ENCODE measurements around the gene ATP11C.
"Not testable (repeated sequence)": the region's sequence is repeated elsewhere in the genome, so short reads cannot be mapped to it uniquely, and the experiment has no call there.

The ATP11C gene

DNA sequence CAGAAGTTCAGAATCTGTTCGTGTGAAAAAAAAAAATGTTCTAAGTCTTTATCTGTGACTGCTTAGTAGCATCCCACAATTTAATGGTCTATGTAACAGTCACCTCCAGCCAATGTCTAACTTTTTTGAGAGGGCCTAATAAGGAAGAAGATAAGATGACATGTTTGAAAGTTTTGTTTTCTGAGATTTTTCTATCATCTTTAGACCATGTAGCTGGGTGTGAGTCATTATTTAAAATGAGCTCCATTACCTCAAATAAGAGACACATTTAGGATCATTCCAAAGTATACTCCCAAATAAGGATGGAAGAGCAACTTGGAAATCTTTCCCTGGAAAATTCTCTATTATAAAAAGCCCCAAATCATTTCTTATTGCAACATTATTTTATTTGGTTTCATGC lies 196.7 kb downstream of the ATP11C start:
- Histone ChIP-seq H3K9me3 (ENCODE audit: control insufficient read depth, low read length) (no peaks in the 10 kb centered on the region), H3K27me3 (ENCODE audit: control insufficient read depth, insufficient read depth, low read length) (no peaks in the 10 kb centered on the region), H3K9ac (ENCODE audit: low read length) (no peak overlapping the region), H3K4me3 (ENCODE audit: low read length) (no peak overlapping the region), H3K4me1 (ENCODE audit: control insufficient read depth, insufficient read depth, low read length) (no peaks in the 10 kb centered on the region), H3K36me3 (ENCODE audit: control insufficient read depth, insufficient read depth, low read length) (no peaks in the 10 kb centered on the region)

GRCh38 chrX:139734996-139735395 lies 197.9 kb downstream of the ATP11C start:
- H3K4me1 ChIP-seq (ENCODE audit: control insufficient read depth, insufficient read depth, low read length), result no peaks in the 10 kb centered on the region
- no peaks in the 10 kb centered on the region for H3K9me3 ChIP-seq (ENCODE audit: control insufficient read depth, low read length)
- no peaks in the 10 kb centered on the region for H3K27me3 ChIP-seq (ENCODE audit: control insufficient read depth, insufficient read depth, low read length)
- no peaks in the 10 kb centered on the region for H3K36me3 ChIP-seq (ENCODE audit: control insufficient read depth, insufficient read depth, low read length)
- no peak overlapping the region for H3K9ac ChIP-seq (ENCODE audit: low read length)
- no peak overlapping the region for H3K4me3 ChIP-seq (ENCODE audit: low read length)

DNA sequence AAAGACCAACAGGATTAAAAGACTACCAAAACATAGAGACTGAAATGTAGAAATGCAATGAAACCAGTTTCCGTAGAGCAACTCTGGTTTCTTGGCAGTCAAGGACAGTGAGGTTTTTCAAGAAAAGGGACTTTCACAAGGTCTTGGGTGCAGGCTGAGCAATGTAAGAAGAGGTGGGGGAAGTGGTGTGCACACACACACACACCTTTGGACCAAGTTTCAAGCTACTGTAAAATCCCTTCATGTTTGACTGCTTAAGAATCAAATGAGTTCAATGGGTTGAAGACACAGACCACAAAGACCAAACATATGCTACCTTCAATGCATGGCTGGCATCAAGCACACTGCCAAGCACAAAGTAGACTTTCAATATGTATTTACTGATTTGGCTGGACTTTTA lies 207.1 kb downstream of the ATP11C start:
- H3K36me3 ChIP-seq (ENCODE audit: control insufficient read depth, insufficient read depth, low read length), result no peaks in the 10 kb centered on the region
- H3K9ac ChIP-seq (ENCODE audit: low read length), result no peak overlapping the region
- H3K4me1 ChIP-seq (ENCODE audit: control insufficient read depth, insufficient read depth, low read length), result no peaks in the 10 kb centered on the region
- no peak overlapping the region for H3K4me3 ChIP-seq (ENCODE audit: low read length)
- no peaks in the 10 kb centered on the region for H3K9me3 ChIP-seq (ENCODE audit: control insufficient read depth, low read length)
- H3K27me3 ChIP-seq (ENCODE audit: control insufficient read depth, insufficient read depth, low read length), result no peaks in the 10 kb centered on the region

DNA sequence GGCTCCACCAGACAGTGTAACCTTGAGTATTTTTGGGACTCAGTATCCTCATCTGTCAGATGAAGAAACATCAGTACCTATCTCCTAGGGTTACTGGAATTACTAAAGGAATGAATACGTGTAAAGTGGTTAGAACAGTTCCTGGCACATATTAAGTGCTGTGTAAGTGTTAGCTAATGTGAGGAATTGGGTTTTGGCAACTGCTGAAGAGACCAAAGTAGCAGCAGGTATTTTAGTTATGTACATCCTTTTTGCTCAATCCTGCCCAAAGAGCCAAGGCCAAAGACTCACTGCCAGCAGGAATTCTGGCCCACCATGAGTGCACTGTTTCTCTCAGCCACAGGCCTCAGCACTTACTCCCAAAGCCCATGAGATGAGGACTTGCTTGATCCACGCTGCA lies 208.2 kb downstream of the ATP11C start:
- Histone ChIP-seq H3K4me1 (ENCODE audit: control insufficient read depth, insufficient read depth, low read length) (no peaks in the 10 kb centered on the region), H3K27me3 (ENCODE audit: control insufficient read depth, insufficient read depth, low read length) (no peaks in the 10 kb centered on the region), H3K9me3 (ENCODE audit: control insufficient read depth, low read length) (no peaks in the 10 kb centered on the region), H3K4me3 (ENCODE audit: low read length) (no peak overlapping the region), H3K9ac (ENCODE audit: low read length) (no peak overlapping the region), H3K36me3 (ENCODE audit: control insufficient read depth, insufficient read depth, low read length) (no peaks in the 10 kb centered on the region)

DNA sequence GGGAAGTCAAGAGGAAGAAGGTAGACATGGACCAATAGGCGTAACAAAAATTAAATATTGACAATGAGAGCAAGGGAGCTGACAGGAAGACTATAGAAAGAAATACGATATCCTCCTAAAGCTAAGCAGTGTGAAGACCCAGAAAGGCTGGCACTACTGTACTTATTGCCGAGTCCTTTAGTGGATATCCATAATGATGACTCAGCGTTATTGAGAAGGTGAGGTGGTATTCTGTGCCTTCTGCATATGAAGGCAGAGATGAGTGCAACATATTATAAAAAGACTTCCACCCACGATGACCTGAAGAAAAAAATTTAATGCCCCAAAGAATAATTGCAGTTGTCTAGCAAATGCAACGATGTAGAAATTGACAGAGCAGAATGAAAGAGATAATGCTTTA lies 211.9 kb downstream of the ATP11C start:
- Histone ChIP-seq H3K27me3 (ENCODE audit: control insufficient read depth, insufficient read depth, low read length) (no peaks in the 10 kb centered on the region), H3K36me3 (ENCODE audit: control insufficient read depth, insufficient read depth, low read length) (no peaks in the 10 kb centered on the region), H3K9ac (ENCODE audit: low read length) (no peak overlapping the region), H3K4me3 (ENCODE audit: low read length) (no peak overlapping the region), H3K9me3 (ENCODE audit: control insufficient read depth, low read length) (no peaks in the 10 kb centered on the region), H3K4me1 (ENCODE audit: control insufficient read depth, insufficient read depth, low read length) (no peaks in the 10 kb centered on the region)

DNA sequence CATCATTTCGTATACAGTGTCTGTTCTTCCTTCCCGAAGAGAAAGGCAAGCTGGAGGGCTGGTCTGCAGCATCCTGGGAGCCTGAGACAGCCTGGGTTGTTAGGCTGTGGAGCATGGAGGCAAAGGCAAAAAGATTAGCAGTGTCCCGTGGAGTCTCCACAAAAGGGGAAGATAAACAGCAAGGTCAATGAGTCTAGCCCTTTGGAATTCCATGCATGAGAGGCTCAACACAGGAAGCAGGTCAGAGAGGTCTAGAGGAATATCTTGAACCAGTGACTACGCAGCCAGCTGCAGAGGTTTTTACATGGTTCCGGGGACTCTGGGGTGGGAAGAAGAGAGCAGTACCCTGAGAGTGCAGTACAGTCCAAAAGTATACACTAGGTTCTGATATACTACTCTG lies 212.7 kb downstream of the ATP11C start:
- H3K27me3 ChIP-seq (ENCODE audit: control insufficient read depth, insufficient read depth, low read length), result no peaks in the 10 kb centered on the region
- no peak overlapping the region for H3K4me3 ChIP-seq (ENCODE audit: low read length)
- H3K9ac ChIP-seq (ENCODE audit: low read length), result no peak overlapping the region
- no peaks in the 10 kb centered on the region for H3K9me3 ChIP-seq (ENCODE audit: control insufficient read depth, low read length)
- no peaks in the 10 kb centered on the region for H3K4me1 ChIP-seq (ENCODE audit: control insufficient read depth, insufficient read depth, low read length)
- H3K36me3 ChIP-seq (ENCODE audit: control insufficient read depth, insufficient read depth, low read length), result no peaks in the 10 kb centered on the region

GRCh38 chrX:139708067-139708466 lies 224.8 kb downstream of the ATP11C start, which contains the start of gene MCF2:
Gene MCF2, minus strand, starts transcription at chrX:139708167. Its CDS starts 56,423 bp downstream, at chrX:139651744.
- Histone ChIP-seq H3K4me1 (ENCODE audit: control insufficient read depth, insufficient read depth, low read length) (no peaks in the 10 kb centered on the region), H3K27me3 (ENCODE audit: control insufficient read depth, insufficient read depth, low read length) (no peaks in the 10 kb centered on the region)

GRCh38 chrX:139702658-139703057 lies 230.2 kb downstream of the ATP11C start:
- Histone ChIP-seq H3K36me3 (ENCODE audit: control insufficient read depth, insufficient read depth, low read length) (no peaks in the 10 kb centered on the region), H3K4me3 (ENCODE audit: low read length) (no peak overlapping the region), H3K9me3 (ENCODE audit: control insufficient read depth, low read length) (no peaks in the 10 kb centered on the region), H3K4me1 (ENCODE audit: control insufficient read depth, insufficient read depth, low read length) (no peaks in the 10 kb centered on the region), H3K27me3 (ENCODE audit: control insufficient read depth, insufficient read depth, low read length) (no peaks in the 10 kb centered on the region), H3K9ac (ENCODE audit: low read length) (no peak overlapping the region)

More at GRCh38 chrX:139708067-139708466, 224.8 kb downstream of the ATP11C start, which contains the start of gene MCF2:
- Histone ChIP-seq H3K4me3 (ENCODE audit: low read length) (no peak within 1 kb of the TSS), H3K9ac (ENCODE audit: low read length) (no peak within 1 kb of the TSS), H3K36me3 (ENCODE audit: control insufficient read depth, insufficient read depth, low read length) (no peaks in the 10 kb centered on the region), H3K9me3 (ENCODE audit: control insufficient read depth, low read length) (no peaks in the 10 kb centered on the region)

DNA sequence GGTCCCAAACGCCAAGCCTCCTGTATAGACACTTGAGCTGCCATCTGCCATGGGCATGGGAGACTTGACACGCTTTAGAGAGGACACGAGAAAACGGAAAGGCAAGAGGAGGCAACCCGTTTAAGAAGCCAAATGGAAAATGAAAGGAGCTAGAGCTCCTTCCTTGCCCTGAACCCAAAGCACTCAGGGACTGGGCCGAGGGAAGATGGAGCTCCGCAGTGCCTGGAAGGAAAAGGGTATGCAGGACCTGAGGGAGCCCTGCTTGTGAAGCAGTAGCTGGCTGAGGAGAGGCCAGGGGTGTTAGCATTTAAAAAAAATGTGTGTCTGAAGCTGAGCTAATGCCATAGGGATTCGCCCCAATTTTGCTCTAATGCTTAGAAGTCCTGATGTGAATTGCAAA lies 239.9 kb downstream of the ATP11C start:
- no peak overlapping the region for H3K4me3 ChIP-seq (ENCODE audit: low read length)

DNA sequence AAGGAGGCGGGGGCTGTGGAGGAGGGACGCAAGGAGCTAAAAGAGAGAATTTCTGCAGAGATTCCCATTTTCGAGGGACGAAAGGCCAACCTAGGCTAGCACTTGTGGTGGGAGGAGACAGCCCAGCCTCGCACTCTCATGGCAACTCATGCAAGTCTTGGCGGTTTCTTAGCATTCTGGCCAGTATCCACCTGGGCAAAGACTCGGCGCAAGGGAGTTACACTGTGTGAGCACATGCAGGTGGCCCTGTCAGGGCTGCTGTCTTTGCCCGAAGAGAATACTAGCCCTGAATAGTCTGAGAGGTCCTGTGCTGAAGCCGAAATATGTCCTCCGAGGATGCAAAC lies 240.4 kb downstream of the ATP11C start:
- no peak overlapping the region for H3K9ac ChIP-seq (ENCODE audit: low read length)
- peaks cover 12% of the 10 kb centered on the region for H3K27me3 ChIP-seq (ENCODE audit: control insufficient read depth, insufficient read depth, low read length)
- no peaks in the 10 kb centered on the region for H3K9me3 ChIP-seq (ENCODE audit: control insufficient read depth, low read length)
- no peak overlapping the region for H3K4me3 ChIP-seq (ENCODE audit: low read length)
- no peaks in the 10 kb centered on the region for H3K4me1 ChIP-seq (ENCODE audit: control insufficient read depth, insufficient read depth, low read length)
- H3K36me3 ChIP-seq (ENCODE audit: control insufficient read depth, insufficient read depth, low read length), result no peaks in the 10 kb centered on the region

More for the DNA sequence above, 239.9 kb downstream of the ATP11C start:
- H3K4me1 ChIP-seq (ENCODE audit: control insufficient read depth, insufficient read depth, low read length), result no peaks in the 10 kb centered on the region
- H3K27me3 ChIP-seq (ENCODE audit: control insufficient read depth, insufficient read depth, low read length), result peaks cover 12% of the 10 kb centered on the region
- H3K9me3 ChIP-seq (ENCODE audit: control insufficient read depth, low read length), result no peaks in the 10 kb centered on the region
- H3K36me3 ChIP-seq (ENCODE audit: control insufficient read depth, insufficient read depth, low read length), result no peaks in the 10 kb centered on the region
- no peak overlapping the region for H3K9ac ChIP-seq (ENCODE audit: low read length)

DNA sequence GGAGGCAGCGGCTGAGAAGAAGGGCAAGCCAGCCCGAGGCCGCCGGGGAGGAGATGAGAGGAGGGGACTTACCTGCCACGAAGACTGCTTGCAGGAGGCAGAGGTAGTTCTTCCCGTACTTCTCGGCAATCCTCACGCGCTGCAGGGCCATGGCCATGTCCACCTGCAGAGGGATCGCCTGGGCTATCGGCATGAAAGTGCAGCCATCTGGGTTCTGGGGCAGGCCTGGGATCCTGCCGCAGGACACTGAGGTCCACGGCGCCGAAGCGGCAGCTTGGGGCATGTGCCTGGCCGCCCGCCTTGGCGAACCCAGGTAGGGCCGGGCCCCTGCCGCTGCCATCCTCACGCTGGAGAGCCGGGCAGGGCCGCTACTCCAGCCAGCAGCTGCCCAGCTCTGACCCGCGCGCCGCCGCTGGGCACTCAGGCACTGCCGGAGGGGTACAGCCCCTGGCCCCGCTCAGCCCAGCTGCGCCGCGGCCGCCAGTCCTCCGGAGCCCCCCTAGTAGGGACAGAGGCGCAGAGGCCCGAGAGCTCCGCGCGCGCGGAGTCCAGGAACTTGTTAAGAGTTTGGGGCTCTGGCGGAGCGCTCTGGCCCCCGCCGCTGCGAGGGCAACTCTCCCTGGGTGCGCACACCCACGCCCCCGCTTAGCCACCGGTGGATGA lies 240.9 kb downstream of the ATP11C start:
- H3K27me3 ChIP-seq (ENCODE audit: control insufficient read depth, insufficient read depth, low read length), result peaks cover 12% of the 10 kb centered on the region
- H3K9ac ChIP-seq (ENCODE audit: low read length), result no peak overlapping the region
- no peaks in the 10 kb centered on the region for H3K4me1 ChIP-seq (ENCODE audit: control insufficient read depth, insufficient read depth, low read length)
- H3K36me3 ChIP-seq (ENCODE audit: control insufficient read depth, insufficient read depth, low read length), result no peaks in the 10 kb centered on the region
- no peak overlapping the region for H3K4me3 ChIP-seq (ENCODE audit: low read length)
- H3K9me3 ChIP-seq (ENCODE audit: control insufficient read depth, low read length), result no peaks in the 10 kb centered on the region

DNA sequence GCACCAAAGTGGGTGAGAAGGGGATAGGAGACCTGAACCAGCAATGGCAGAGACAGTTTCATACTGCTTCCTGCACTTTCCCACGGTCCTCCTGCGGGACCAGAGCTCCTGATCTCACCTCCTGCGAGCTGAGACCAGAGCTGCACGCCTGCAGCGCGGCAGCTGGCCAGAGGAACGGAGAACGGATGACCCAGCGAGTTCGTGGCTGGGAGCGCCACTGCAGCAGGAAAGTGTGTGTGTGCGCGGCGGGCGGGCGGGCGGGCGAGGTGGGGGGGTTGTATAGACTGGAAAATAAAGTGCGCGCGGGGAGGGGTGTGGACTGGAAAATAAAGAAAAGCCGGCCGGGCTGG lies 241.4 kb downstream of the ATP11C start:
- H3K4me3 ChIP-seq (ENCODE audit: low read length), result no peak overlapping the region
- no peaks in the 10 kb centered on the region for H3K9me3 ChIP-seq (ENCODE audit: control insufficient read depth, low read length)
- no peaks in the 10 kb centered on the region for H3K36me3 ChIP-seq (ENCODE audit: control insufficient read depth, insufficient read depth, low read length)
- no peak overlapping the region for H3K9ac ChIP-seq (ENCODE audit: low read length)
- no peaks in the 10 kb centered on the region for H3K4me1 ChIP-seq (ENCODE audit: control insufficient read depth, insufficient read depth, low read length)
- peaks cover 12% of the 10 kb centered on the region for H3K27me3 ChIP-seq (ENCODE audit: control insufficient read depth, insufficient read depth, low read length)

DNA sequence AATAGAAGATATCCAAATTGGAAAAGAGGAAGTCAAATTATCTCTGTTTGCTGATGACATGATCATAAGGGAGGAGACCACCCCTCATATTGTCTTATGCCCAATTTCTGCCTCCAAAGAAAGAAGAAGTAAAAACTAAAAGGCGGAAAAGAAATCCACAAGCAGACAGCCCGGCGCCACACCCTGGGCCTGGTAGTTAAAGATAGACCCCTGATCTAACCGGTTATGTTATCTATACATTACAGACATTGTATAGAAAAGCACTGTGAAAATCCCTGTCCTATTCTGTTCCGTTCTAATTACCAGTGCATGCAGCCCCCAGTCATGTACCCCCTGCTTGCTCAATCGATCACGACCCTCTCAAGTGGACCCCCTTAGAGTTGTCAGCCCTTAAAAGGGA lies 247.7 kb downstream of the ATP11C start:
- not testable (repeated sequence) for H3K27me3 ChIP-seq (ENCODE audit: control insufficient read depth, insufficient read depth, low read length); H3K36me3 ChIP-seq (ENCODE audit: control insufficient read depth, insufficient read depth, low read length); H3K9me3 ChIP-seq (ENCODE audit: control insufficient read depth, low read length)

More for the DNA sequence above, 247.7 kb downstream of the ATP11C start:
- not testable (repeated sequence) for H3K4me3 ChIP-seq (ENCODE audit: low read length); H3K9ac ChIP-seq (ENCODE audit: low read length); H3K4me1 ChIP-seq (ENCODE audit: control insufficient read depth, insufficient read depth, low read length)

Measured in mucosa of stomach (tissue), 1 donor.